ENCODE measurements around the gene BCL7A.

DNA sequence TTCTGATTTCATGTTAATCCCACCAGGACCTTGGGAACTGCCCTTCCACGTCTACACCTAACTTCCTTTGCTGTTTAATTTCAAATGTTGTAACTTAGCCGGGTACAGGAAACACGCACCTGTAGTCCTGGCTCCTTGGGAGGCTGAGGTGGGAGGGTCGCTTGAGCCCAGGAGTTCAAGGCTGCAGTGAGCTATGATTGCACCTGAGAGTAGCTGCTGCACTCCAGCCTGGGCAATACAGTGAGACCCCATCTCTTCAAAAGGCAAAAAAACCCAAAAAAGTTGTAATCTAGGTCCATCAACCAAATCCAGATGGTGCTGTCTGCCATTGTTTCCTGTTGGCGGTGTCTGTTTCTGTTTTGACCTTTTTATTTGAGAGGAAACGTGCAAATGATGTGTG is 14.5 kb downstream of the BCL7A start:
- TF ChIP-seq, protein P1, sequence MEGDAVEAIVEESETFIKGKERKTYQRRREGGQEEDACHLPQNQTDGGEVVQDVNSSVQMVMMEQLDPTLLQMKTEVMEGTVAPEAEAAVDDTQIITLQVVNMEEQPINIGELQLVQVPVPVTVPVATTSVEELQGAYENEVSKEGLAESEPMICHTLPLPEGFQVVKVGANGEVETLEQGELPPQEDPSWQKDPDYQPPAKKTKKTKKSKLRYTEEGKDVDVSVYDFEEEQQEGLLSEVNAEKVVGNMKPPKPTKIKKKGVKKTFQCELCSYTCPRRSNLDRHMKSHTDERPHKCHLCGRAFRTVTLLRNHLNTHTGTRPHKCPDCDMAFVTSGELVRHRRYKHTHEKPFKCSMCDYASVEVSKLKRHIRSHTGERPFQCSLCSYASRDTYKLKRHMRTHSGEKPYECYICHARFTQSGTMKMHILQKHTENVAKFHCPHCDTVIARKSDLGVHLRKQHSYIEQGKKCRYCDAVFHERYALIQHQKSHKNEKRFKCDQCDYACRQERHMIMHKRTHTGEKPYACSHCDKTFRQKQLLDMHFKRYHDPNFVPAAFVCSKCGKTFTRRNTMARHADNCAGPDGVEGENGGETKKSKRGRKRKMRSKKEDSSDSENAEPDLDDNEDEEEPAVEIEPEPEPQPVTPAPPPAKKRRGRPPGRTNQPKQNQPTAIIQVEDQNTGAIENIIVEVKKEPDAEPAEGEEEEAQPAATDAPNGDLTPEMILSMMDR (conservative IDR thresholded peaks at IDR 0.05 in 1 of 2, IDR thresholded peaks at IDR 0.05 in 1 of 2; ENCODE audit: extremely low read depth in 1 of 2, insufficient read depth in 1 of 2, low read depth in 1 of 2, low read length in 2 of 2) = no peak
- TF ChIP-seq EZH2 (IDR thresholded peaks at IDR 0.05; ENCODE audit: borderline replicate concordance, low read length) = no peak

Measured in mammary epithelial cell (primary cell).